SU-DHL-6 (cell line): ENCODE results near the gene C1QTNF8.

ENCODE experiments used
- EZH2phosphoT487 ChIP-seq: fragments of 200-600 bp; sonication (generic), shearing (Covaris generic); conservative IDR thresholded peaks from 2 replicates; pipeline ENCODE4 v1.6.1; 2018; ENCODE audit warnings: mild to moderate bottlenecking, antibody characterized with exemption, low read length, moderate library complexity, mixed read lengths
- TF ChIP-seq, protein P1 (sequence below): fragments of 200-600 bp; sonication (generic); IDR thresholded peaks from one replicate; pipeline ENCODE4 v1.5.1; 2017; ENCODE audit warnings: antibody characterized with exemption, mild to moderate bottlenecking, low read length, moderate library complexity; ENCODE audit not compliant: insufficient read depth, poor library complexity, severe bottlenecking

DNA sequence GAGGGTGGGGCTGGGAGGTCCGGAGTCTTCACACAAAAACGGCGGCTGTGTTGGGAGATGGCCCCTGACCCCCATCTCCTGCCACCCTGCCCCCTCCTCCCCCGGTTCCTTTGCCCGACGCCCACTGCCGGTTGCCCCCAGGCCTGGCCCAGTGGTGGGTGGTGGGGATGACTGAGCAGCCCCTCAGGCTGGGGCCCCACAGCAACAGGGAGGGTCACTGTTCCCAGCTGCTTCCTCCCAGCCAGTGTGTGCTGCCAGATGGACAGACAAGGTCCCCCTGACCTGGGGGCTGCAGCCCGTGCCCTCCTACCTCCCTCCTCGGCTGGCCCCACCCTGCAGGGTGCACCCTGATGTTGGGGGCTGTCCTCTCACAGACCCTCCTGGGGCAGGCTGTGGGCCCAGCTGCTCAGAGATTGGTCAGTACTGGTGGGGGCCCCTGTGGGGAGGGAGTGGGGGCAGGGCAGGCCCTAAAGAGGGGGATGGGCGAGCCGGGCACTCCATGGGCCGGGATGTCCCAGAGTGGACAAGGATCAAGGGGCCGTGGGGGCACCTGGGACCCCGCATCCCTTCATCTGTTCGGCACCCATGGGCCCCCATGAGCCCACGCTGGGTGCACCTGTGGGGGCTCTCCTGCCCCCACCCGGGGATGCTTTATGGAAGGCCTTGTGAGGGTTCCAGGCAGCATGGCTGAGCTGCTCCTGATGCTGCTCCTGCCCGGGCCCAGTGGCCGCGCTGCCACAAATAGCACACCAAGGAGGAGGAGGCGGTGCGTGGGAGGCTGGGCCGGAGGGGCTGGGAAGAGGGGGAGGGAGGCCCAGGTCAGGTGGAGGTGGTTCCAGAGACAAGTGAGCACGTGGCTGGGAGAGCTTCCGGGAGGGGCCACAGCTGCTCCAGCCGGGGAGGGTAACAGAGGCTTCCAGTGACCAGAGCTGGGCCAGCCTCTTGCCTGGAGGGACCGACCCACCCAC lies 5.1 kb downstream of the C1QTNF8 start:
- TF ChIP-seq, protein P1, sequence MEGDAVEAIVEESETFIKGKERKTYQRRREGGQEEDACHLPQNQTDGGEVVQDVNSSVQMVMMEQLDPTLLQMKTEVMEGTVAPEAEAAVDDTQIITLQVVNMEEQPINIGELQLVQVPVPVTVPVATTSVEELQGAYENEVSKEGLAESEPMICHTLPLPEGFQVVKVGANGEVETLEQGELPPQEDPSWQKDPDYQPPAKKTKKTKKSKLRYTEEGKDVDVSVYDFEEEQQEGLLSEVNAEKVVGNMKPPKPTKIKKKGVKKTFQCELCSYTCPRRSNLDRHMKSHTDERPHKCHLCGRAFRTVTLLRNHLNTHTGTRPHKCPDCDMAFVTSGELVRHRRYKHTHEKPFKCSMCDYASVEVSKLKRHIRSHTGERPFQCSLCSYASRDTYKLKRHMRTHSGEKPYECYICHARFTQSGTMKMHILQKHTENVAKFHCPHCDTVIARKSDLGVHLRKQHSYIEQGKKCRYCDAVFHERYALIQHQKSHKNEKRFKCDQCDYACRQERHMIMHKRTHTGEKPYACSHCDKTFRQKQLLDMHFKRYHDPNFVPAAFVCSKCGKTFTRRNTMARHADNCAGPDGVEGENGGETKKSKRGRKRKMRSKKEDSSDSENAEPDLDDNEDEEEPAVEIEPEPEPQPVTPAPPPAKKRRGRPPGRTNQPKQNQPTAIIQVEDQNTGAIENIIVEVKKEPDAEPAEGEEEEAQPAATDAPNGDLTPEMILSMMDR = no peak
- TF ChIP-seq EZH2phosphoT487 = no peak
